ENCODE measurements around the gene SKAP2. TPM values are rescaled to one million over a fixed set of nuclear protein-coding genes. Genes with fewer than 3 reads are reported as not detected.

The SKAP2 gene
- total RNA-seq, 1 experiment from 2014 or later, result 30.7 TPM

GRCh38 chr7:26686448-26686981 lies 177.9 kb downstream of the SKAP2 start:
- no peaks in the 10 kb centered on the region for H3K27me3 ChIP-seq (ENCODE audit: insufficient read depth, low read length)
- RAD21 ChIA-PET (ENCODE audit: low non-redundant PET in 1 of 2, low total read pairs in 2 of 2, uncharacterized antibody in 2 of 2, unreplicated experiment in 2 of 2), result interaction anchor here in 1 of 2 experiments (1.3 kb wide), 1 partner anchor 464 kb away, joined by 3 read pairs; no protein-coding TSS in a partner anchor
- CTCF ChIA-PET, result interaction anchor here (0.8 to 1.8 kb wide), 8 partner anchors 9 to 474 kb away, joined by 3 to 14 read pairs (median 4); partner anchors contain the start of gene HOXA4
- no peak for TF ChIP-seq REST (IDR thresholded peaks at IDR 0.05; ENCODE audit: low read depth)
- TF ChIP-seq ZBTB33 (IDR thresholded peaks at IDR 0.05; ENCODE audit: extremely low read depth, insufficient replicate concordance, low read length), result no peak
- TF ChIP-seq SRF (IDR thresholded peaks at IDR 0.05; ENCODE audit: low read depth), result no peak
- TF ChIP-seq CTCF (IDR thresholded peaks at IDR 0.05 in 2 of 3, conservative IDR thresholded peaks at IDR 0.05 in 1 of 3; ENCODE audit: borderline replicate concordance in 1 of 3, insufficient read depth in 1 of 3, low read depth in 2 of 3, low read length in 2 of 3), result peak; percentile 53 to 72 (median 66)
- no peak for TF ChIP-seq ATF3 (IDR thresholded peaks at IDR 0.05)
- peak; percentile 71 for TF ChIP-seq RAD21 (IDR thresholded peaks at IDR 0.05; ENCODE audit: low read depth)
- TF ChIP-seq SP1 (IDR thresholded peaks at IDR 0.05; ENCODE audit: low read depth), result no peak
- TF ChIP-seq JUND (IDR thresholded peaks at IDR 0.05), result peak; percentile 16; the same call in 1 of the 2 replicates
- no peak for TF ChIP-seq SIN3A (IDR thresholded peaks at IDR 0.05; ENCODE audit: low read depth)
- no peak for TF ChIP-seq YY1 (IDR thresholded peaks at IDR 0.05; ENCODE audit: extremely low read depth, insufficient replicate concordance, low read depth, low read length)
- no peak for TF ChIP-seq EGR1 (IDR thresholded peaks at IDR 0.05; ENCODE audit: low read depth)
- TF ChIP-seq CBX3 (IDR thresholded peaks at IDR 0.05; ENCODE audit: low read depth), result no peak
- no peak for TF ChIP-seq ZNF274 (IDR thresholded peaks at IDR 0.05; ENCODE audit: low read depth, low read length)
- no peaks in the 10 kb centered on the region for H3K9me3 ChIP-seq (ENCODE audit: control insufficient read depth in 1 of 2, insufficient read depth in 1 of 2, low read depth in 1 of 2, low read length in 2 of 2)
- POLR2A ChIA-PET, result no interaction called here
- intact Hi-C loops (cut with micrococcal nuclease), result loop anchor here (1.0 kb wide), 1 partner anchor 475 kb away; no protein-coding TSS in a partner anchor
- no peaks in the 10 kb centered on the region for H3K79me2 ChIP-seq (ENCODE audit: insufficient read depth, low read length)
- no peak overlapping the region for H3K27ac ChIP-seq (ENCODE audit: low read depth, low read length)
- H2AFZ ChIP-seq (ENCODE audit: low read depth, low read length, poor library complexity, severe bottlenecking), result no peak overlapping the region
- no TSS peak for BruUV-seq (replicated peaks)
- DNase-seq (ENCODE audit: low read depth, low spot score) (peak; percentile 21), ATAC-seq (peak; percentile 78)
- no peak overlapping the region for H3K9ac ChIP-seq (ENCODE audit: low read length)
- H3K4me3 ChIP-seq (replicated peaks in 1 of 2; ENCODE audit: low read depth in 1 of 2, low read length in 2 of 2), result no peak overlapping the region
- H3K9me2 ChIP-seq (ENCODE audit: insufficient read depth), result no peaks in the 10 kb centered on the region
- H3K4me2 ChIP-seq (ENCODE audit: low read length), result peak overlapping the region; percentile 30; the same call in 1 of the 2 replicates
- H4K20me1 ChIP-seq (ENCODE audit: insufficient read depth), result no peaks in the 10 kb centered on the region
- H3K4me1 ChIP-seq (ENCODE audit: control insufficient read depth in 1 of 2, insufficient read depth in 2 of 2, low read length in 2 of 2), result peaks cover 4 to 11% of the 10 kb centered on the region in 2 experiments; a peak in 3 of 4 replicates
- no peaks in the 10 kb centered on the region for H3K36me3 ChIP-seq (ENCODE audit: control insufficient read depth in 1 of 2, insufficient read depth in 2 of 2, low read length in 2 of 2)
